ENCODE results near the gene PPP2R2C.

DNA sequence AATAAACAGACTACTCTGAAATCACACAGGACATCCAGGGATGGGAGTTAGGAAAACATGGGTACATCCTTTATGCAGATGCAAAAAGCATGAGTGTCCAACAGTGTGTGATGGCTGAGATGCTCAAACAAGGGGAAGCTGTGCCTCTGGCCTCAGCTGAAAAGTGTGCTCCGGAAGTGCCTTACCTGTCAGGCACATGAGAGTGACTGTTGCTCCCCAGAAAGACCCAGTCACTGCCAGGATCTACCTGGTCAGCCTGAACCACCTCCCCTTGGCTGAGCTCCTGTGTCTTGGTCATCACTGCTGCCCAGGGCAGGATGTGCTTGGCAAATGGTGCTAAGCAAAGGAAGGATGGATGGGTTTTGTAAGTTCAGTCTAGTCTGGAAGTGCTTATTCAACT, 4.0 kb downstream of the PPP2R2C start:
- TF ChIP-seq, protein P1, sequence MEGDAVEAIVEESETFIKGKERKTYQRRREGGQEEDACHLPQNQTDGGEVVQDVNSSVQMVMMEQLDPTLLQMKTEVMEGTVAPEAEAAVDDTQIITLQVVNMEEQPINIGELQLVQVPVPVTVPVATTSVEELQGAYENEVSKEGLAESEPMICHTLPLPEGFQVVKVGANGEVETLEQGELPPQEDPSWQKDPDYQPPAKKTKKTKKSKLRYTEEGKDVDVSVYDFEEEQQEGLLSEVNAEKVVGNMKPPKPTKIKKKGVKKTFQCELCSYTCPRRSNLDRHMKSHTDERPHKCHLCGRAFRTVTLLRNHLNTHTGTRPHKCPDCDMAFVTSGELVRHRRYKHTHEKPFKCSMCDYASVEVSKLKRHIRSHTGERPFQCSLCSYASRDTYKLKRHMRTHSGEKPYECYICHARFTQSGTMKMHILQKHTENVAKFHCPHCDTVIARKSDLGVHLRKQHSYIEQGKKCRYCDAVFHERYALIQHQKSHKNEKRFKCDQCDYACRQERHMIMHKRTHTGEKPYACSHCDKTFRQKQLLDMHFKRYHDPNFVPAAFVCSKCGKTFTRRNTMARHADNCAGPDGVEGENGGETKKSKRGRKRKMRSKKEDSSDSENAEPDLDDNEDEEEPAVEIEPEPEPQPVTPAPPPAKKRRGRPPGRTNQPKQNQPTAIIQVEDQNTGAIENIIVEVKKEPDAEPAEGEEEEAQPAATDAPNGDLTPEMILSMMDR (conservative IDR thresholded peaks at IDR 0.05; ENCODE audit: low read depth, low read length) = no peak
- no peak for TF ChIP-seq EZH2 (IDR thresholded peaks at IDR 0.05; ENCODE audit: borderline replicate concordance, low read depth, low read length, poor library complexity, severe bottlenecking)
